Right lobe of liver (tissue), 4 donors: ENCODE results near the gene TAB2.
"Not testable (repeated sequence)": the region's sequence is repeated elsewhere in the genome, so short reads cannot be mapped to it uniquely, and the experiment has no call there.

Experiments used
- CTCF ChIP-seq, 4 donors: fragments of 200-600 bp in 3 of 4; fragments of 450-650 bp in 1 of 4; IDR thresholded peaks; one replicate each; pipeline versions ENCODE4 v1.5.1 to v1.8.0; 2016 to 2022; ENCODE audit warnings: antibody characterized with exemption in 4 of 4, mild to moderate bottlenecking in 2 of 4
- POLR2A ChIP-seq: fragments of 450-650 bp; IDR thresholded peaks from one replicate; pipeline ENCODE4 v1.6.1; 2017; ENCODE audit warnings: antibody characterized with exemption, mild to moderate bottlenecking
- donor health status: DM: no; HTN: no; CAD: no.
- donor health status: DM: no; HTN: no; CAD: no.
- donor health status: DM: no; HTN: yes; CAD: no.

- TF ChIP-seq POLR2A; CTCF (IDR thresholded peaks at IDR 0.05): not testable (repeated sequence)
Observed at GRCh38 chr6:149320016-149320415, 2.5 kb downstream of the TAB2 start.
